HUES6 (cell line): Measurements from ENCODE around the gene GSDMA.
A peak's percentile ranks its signal among the peaks of the same experiment; 100 is the strongest.

Source experiments
- H3K27ac ChIP-seq: 2 replicates; pipeline ENCODE4 v1.7.0; 2013; ENCODE audit warnings: low read depth, mild to moderate bottlenecking, low read length, inconsistent platforms
- H3K27me3 ChIP-seq: 2 replicates; pipeline ENCODE4 v1.6.1; 2013; ENCODE audit warnings: low read length; ENCODE audit not compliant: control insufficient read depth, insufficient read depth
- H3K36me3 ChIP-seq: 2 replicates; pipeline ENCODE4 v1.6.1; 2013; ENCODE audit warnings: low read length; ENCODE audit not compliant: control insufficient read depth, insufficient read depth
- H3K4me1 ChIP-seq: 2 replicates; pipeline ENCODE4 v1.6.1; 2013; ENCODE audit warnings: low read length; ENCODE audit not compliant: control insufficient read depth, insufficient read depth
- H3K4me3 ChIP-seq: 2 replicates; pipeline ENCODE4 v1.5.1; 2013; ENCODE audit warnings: low read depth, low read length
- H3K9ac ChIP-seq: one replicate; pipeline ENCODE4 v1.6.1; 2013; ENCODE audit warnings: mild to moderate bottlenecking, low read length
- H3K9me3 ChIP-seq: 2 replicates; pipeline ENCODE4 v1.6.1; 2013; ENCODE audit warnings: low read depth, low read length; ENCODE audit not compliant: control insufficient read depth, insufficient read depth

GSDMA gene

DNA sequence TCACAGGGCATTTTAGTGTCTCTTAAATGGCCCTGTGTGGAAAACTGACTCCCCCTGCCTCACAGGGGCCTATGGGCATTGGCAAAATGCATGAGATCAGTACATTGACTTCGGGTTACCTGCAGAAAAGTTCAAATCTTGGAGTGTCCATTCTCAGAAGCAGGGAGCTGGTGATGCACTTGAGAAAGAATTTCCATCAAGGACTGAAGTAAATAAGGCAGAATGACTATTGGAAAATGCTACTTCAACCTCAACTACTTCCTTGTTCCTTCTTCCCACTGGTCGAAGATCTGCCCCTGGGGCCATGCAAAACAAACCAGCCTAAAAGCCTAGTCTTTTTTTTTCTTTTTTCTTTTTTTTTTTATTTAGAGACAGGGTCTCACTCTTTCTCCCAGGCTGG is 13.8 kb upstream of the GSDMA start:
- Histone ChIP-seq H3K27me3 (peaks cover 17% of the 10 kb centered on the region), H3K9ac (no peak overlapping the region), H3K4me1 (peaks cover 11% of the 10 kb centered on the region), H3K27ac (no peak overlapping the region), H3K9me3 (no peaks in the 10 kb centered on the region), H3K36me3 (no peaks in the 10 kb centered on the region), H3K4me3 (no peak overlapping the region)

DNA sequence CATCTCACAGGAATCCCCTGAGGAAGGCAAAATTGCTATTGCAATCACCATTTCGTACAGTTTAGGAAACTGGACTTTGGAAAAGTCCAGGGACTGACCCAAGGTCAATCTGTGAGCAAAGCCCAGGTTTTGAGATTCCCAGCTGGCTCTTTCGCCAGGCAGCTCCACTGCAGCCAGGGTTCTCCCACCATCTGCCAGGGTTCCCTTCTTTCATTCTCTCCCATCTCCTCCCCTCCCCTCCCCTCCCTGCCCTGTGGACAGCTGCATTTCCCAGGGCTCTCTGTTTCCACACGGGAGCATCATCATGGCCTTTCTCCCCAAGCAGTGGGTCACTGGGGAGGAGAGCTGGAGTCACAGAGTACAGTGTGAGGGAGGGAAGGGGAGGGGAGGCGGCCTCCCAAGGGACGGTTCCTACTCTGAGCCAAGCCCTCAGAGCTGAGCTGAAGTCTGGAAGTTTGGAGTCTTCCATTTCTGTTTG is 11.9 kb upstream of the GSDMA start:
- Histone ChIP-seq H3K4me1 (peaks cover 15% of the 10 kb centered on the region), H3K27me3 (peaks cover 17% of the 10 kb centered on the region)

DNA sequence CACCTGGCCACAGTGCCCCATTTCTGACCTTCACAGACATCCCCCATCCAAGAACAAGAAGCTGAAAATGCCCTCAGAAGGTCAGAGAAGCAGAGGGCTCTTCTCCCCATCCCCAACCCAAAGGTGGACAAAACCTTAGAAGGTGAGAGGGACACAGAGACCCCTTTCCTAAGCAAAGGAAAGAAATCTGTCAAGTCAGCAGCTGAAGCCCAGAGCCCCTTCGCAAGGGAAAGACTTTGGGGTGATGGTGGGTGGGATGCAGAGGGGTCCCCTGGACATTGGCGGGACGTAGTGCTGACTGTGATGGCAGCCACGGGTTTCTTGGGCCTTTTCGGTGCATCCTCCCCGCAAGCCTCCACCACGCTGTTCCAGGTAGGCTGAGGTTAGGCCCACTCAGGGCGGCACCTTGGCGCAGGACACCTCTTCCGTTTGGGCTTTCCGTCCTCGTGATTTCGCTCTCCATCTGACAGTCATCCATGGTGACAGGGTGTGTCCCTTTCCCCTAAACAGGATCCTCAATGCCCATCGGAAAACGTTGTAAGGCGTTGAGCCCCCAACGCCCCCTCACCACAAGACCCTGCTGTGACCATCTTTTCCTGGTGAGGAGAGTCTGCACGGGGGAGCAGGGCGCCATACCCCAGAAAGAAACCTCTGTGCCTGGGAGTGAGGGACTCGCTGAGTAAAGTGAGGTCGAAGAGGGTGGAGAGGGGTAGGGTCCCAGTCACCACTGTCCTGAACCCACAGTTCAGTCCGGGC is 10.7 kb upstream of the GSDMA start:
- Histone ChIP-seq H3K27ac (no peak overlapping the region), H3K4me3 (peak overlapping the region; percentile 62), H3K9ac (peak overlapping the region; percentile 35), H3K27me3 (peaks cover 17% of the 10 kb centered on the region), H3K36me3 (no peaks in the 10 kb centered on the region), H3K9me3 (no peaks in the 10 kb centered on the region), H3K4me1 (peaks cover 15% of the 10 kb centered on the region)

More for the DNA sequence above, 11.9 kb upstream of the GSDMA start:
- Histone ChIP-seq H3K36me3 (no peaks in the 10 kb centered on the region), H3K27ac (no peak overlapping the region), H3K9me3 (no peaks in the 10 kb centered on the region), H3K9ac (no peak overlapping the region), H3K4me3 (no peak overlapping the region)

DNA sequence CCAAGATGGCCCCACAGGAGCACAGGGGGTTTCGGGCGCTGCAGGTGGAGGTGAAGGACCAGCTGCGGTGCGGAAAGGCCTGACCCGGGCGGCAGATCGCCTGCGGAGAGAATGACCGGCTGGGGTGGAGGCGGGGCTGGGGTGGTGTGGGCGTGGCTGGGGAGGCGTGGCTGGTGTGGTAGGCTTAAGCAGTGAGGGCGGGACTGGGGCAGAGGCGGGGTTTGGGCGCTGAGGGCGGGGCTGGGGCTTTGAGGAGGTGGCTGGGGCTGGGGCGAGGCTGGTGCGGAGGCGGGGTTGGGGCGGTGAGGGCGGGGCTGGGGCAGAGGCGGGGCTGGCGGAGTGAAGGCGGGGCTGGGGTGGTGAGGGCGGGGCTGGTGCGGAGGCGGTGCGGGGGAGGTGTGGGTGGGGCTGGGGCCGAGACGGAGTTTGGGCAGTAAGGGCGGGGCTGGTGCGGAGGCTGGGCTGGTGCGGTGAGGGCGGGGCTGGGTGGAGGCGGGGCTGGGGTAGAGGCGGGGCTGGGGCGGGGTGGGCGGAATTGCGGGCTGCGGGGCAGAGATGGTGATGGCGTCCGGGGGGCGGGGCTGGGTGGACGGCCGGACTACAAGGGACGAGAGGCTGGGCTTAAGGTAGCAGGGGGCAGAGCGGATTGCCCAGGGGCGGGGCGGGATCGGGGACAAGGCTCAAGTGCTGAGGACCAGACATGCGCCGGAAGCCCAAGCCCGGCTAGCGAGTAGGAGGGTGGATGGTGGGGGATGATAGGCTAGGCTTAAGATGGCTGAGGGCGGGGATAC is 9.9 kb upstream of the GSDMA start:
- Histone ChIP-seq H3K4me3 (peak overlapping the region; percentile 70), H3K36me3 (no peaks in the 10 kb centered on the region), H3K9ac (peak overlapping the region; percentile 35), H3K9me3 (no peaks in the 10 kb centered on the region), H3K4me1 (peaks cover 15% of the 10 kb centered on the region), H3K27me3 (peaks cover 17% of the 10 kb centered on the region), H3K27ac (no peak overlapping the region)

DNA sequence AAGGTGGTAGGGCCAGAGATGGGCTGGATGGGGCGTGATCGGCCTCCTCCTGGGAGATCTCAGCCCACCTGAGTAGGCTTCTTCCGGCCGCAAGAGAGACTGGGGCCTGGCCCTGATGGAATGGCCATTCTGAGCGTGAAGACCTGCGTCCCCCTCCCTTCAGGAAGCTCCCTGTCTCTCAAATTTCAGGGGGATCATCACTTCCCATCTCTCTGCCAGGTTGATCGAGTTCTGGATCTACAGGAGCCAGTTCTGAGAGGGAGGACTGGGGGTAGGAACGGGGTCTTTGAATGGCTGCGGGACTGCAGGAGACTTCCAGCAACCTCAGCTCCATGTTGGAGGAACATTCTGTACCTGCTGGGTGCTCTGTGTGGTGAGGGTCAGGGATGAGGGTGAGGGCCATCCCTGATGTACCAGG is 9.3 kb upstream of the GSDMA start:
- no peaks in the 10 kb centered on the region for H3K36me3 ChIP-seq
- H3K27me3 ChIP-seq, result peaks cover 17% of the 10 kb centered on the region
- H3K9me3 ChIP-seq, result no peaks in the 10 kb centered on the region
- peak overlapping the region; percentile 71 for H3K9ac ChIP-seq
- peak overlapping the region; percentile 70 for H3K4me3 ChIP-seq
- H3K27ac ChIP-seq, result peak overlapping the region; percentile 84
- H3K4me1 ChIP-seq, result peaks cover 15% of the 10 kb centered on the region

DNA sequence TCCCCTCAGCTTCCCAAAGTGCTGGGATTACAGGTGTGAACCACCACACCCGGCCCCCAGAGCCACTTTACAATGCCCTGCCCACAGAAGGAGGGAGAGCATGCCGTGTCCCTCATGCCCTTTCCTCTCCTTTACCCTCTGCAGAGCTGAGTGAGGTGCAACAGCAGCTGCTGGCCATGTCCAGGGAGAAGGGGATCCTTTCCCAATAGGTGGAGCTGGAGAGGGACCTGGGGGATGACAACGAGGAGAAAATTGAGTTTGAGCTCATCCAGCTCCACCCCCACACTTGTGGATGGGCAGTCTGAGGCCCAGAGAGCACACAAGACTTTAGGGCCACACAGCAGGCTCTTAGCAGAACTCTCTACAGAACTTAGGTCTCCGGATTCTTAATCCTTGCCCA is 7.9 kb upstream of the GSDMA start:
- Histone ChIP-seq H3K27me3 (peaks cover 17% of the 10 kb centered on the region), H3K27ac (no peak overlapping the region), H3K4me3 (no peak overlapping the region), H3K9me3 (no peaks in the 10 kb centered on the region), H3K4me1 (peaks cover 15% of the 10 kb centered on the region), H3K36me3 (no peaks in the 10 kb centered on the region), H3K9ac (no peak overlapping the region)

DNA sequence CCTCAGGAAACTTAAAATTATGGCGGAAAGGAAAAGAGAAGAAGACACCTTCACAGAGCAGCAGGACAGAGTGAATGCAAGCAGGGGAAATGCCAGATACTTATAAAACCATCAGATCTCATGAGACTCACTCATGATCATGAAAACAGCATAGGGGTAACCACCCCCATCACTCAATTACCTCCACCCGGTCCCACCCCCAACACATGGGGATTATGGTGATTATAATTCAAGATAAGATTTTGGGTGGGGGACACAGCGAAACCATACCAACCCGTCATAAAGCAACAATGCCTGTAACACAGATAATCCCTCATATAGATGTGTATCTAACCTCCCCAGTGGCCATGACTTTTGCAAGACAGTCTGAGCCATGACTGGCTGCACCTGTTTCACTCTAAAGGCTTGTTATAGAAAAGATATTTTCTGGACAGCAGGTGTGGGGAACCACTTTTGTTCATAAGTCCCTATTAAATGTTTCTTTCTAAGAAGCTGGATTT is 7.0 kb upstream of the GSDMA start:
- Histone ChIP-seq H3K4me1 (peaks cover 15% of the 10 kb centered on the region), H3K27me3 (peaks cover 13% of the 10 kb centered on the region), H3K9ac (no peak overlapping the region), H3K9me3 (no peaks in the 10 kb centered on the region), H3K36me3 (no peaks in the 10 kb centered on the region), H3K27ac (no peak overlapping the region), H3K4me3 (no peak overlapping the region)

DNA sequence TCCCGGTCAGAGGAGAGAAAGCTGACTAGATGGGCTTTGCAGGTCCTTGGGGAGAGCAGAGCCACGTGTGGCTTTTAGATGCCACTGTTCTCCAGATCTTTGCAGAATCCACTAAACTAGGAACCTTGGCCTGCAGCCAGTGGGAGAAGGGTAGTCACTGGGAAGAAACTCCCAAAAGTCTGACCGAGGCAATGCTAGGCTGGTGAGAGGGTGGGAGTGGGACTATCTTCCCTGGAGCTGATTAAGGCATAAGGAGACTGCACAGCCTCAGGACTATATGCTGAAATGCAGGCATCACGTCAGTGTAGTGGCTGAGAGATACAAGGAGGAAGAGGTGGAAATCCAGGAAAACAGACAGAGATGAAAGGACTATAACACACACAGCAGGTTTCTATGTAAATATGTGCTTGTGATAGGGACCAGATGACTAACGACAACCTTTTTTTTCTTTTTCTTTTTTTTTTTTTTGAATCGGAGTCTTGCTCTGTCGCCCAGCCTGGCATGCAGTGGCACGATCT is 2.2 kb upstream of the GSDMA start:
- H3K4me3 ChIP-seq, result no peak overlapping the region
- no peaks in the 10 kb centered on the region for H3K9me3 ChIP-seq
- H3K36me3 ChIP-seq, result no peaks in the 10 kb centered on the region
- H3K4me1 ChIP-seq, result no peaks in the 10 kb centered on the region
- no peak overlapping the region for H3K9ac ChIP-seq
- H3K27me3 ChIP-seq, result no peaks in the 10 kb centered on the region
- H3K27ac ChIP-seq, result no peak overlapping the region

DNA sequence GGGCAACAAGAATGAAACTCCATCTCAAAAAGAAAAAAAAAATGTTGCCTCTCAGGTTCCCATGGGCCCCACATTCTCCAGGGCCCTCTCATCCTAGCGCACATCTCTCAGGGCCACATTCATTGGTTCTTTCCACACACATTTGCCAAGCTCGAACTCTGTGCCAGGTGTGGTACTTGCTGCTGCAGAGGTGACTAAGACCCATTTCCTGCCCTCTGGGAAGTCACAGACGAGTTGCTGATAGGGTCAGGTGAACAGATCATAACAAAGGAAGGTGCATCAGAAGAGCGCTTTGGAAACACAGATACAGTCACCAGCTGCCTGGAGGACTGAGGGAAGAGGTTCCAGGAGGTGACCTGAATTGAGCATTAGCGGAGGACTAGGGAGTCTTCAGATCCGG is 1.0 kb downstream of the GSDMA start:
- Histone ChIP-seq H3K4me3 (no peak overlapping the region), H3K27me3 (no peaks in the 10 kb centered on the region), H3K27ac (no peak overlapping the region), H3K9ac (no peak overlapping the region), H3K9me3 (no peaks in the 10 kb centered on the region), H3K4me1 (no peaks in the 10 kb centered on the region), H3K36me3 (no peaks in the 10 kb centered on the region)

DNA sequence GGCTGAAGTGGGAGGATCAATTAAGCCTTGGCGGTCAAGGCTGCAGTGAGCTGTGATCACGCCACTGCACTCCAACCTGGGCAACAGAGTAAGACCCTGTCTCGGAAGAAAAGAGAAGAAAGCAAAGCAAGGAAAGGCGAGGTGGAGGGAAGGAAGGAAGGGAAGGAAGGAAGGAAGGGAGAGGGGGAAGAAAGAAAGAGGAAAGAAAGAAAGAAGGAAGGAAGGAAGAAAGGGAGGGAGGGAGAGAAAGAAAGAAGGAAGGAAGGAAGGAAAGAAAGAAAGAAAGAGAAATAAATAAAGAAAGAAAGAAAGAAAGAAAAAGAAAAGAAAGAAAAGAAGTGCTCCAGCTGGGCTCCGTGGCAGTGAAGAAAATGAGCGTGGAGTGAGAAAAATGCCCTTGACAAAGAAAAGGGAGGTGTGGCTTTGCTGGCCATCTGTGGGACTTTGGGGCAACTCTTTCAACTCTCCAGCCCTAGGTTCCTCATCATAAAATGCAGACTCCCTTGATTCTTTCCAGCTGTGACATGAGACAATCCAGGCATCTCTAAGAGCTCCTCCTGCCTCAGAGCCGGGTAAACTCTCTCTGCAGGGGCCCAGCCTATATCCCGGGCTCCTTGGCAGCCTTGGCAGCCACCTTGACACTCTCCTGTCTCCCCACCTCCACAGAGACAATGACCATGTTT is 2.4 kb downstream of the GSDMA start:
- Histone ChIP-seq H3K27me3 (peaks cover 2% of the 10 kb centered on the region; the same call in 1 of the 2 replicates), H3K4me3 (no peak overlapping the region), H3K9ac (no peak overlapping the region), H3K27ac (no peak overlapping the region), H3K36me3 (no peaks in the 10 kb centered on the region), H3K4me1 (no peaks in the 10 kb centered on the region), H3K9me3 (no peaks in the 10 kb centered on the region)
